Measurements from ENCODE around the gene RIMS1.
"Not testable (repeated sequence)": the region's sequence is repeated elsewhere in the genome, so short reads cannot be mapped to it uniquely, and the experiment has no call there.

RIMS1 gene

DNA sequence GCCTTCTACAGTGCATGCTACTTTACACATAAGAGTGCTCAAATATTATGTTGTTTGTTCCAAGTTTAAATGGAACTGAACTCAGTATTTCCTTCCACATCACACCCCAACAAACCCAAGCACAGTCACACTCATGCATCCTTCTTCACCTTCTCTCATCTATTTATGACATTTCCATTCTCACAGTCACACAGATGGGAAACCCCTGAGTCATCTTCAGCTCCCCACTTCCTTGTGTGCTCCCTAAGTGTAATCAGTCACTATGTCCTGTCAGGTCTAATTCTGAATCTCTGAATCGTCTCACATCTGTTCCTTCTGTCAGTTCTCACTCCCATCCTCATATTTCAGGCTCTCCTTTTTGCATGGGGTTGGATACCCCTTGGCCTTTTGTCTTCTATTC is 96.0 kb downstream of the RIMS1 start:
- no peak for DNase-seq (ENCODE audit: low read depth, low spot score)

DNA sequence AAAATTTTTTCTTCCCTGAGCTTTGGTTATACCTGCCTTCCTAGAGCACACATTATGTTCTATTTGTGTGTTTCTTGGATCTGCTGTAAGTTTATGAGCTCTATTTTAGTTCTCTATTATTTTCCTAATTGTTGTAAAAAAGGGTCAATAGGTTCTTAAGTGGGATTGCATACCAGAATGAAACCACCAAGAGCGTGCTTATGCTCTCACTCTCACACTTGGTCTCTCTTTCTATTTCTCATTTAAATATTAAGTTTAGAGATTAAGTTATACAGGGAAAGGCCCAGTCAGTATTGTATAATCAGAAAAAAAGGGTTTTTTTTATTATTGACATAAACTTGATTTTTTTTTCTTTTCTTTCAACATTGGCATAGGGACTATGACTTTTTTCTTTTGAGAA is 96.8 kb downstream of the RIMS1 start:
- no peak for DNase-seq (ENCODE audit: low read depth, low spot score)

DNA sequence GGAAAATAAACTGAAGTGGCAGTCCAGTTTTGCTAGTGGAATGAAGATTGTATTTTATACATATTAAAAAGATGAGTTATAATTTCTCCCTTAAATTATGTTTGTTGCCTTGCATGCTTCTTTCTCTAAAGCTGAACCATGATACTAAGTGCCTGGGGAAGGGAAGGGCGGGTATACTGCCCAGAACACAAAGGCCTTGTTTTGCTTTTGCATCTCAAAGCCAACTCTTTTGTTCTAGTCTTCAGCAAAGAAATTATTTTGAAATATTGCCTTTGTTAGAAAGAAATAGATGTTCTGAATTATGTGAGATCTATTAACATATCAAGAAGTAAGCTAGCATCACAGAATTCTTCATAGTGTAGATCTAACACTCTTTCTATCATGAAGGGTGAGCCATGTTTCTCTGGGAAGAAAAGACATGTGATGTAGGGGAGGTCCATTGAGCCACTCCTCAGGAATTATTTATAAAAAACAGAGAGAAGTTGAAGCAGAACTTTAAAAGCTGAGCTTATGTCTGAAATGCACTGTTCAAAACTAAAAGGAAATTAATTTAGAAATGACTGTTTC is 108.4 kb downstream of the RIMS1 start:
- no peak for DNase-seq (ENCODE audit: low read depth, low spot score)

DNA sequence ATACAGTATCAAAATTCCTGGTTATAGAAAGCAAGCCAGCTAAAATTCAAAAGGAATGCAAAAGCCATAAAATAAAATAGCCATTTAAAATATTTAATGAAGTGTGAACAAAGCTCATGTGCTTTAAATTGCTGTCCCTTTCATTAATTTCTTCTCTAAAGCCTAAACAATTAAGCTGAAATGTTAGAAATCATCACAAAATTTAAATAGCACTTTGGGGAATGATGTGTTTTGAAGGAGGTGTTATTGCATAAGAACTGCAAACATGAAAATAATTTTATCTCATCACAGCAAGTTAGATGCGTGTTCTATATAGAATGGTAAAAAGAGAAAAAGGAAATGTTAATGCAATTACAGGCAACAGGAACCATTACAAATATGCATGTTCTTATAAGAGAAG is 111.0 kb downstream of the RIMS1 start:
- no peak for DNase-seq (ENCODE audit: low read depth, low spot score)

DNA sequence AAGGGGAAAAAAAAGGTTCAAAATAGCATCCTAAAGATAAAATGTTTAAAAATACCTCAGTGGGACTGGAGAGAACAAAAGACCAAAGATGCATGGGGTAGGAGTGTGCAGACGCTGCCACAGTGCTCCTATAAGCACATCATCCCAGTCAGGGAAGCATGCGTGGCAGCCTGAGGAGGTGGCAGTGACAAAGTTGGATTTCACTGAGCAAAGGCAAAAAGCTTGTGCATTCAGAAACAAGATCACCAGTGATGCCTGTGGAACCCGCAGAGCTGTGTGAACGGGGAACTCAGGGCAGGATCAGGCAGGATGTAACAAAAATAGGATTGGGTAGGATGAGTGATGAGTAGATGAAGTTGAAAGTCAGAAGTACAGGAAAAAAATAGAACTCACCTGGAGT is 116.1 kb downstream of the RIMS1 start:
- no peak for DNase-seq (ENCODE audit: low read depth, low spot score)

DNA sequence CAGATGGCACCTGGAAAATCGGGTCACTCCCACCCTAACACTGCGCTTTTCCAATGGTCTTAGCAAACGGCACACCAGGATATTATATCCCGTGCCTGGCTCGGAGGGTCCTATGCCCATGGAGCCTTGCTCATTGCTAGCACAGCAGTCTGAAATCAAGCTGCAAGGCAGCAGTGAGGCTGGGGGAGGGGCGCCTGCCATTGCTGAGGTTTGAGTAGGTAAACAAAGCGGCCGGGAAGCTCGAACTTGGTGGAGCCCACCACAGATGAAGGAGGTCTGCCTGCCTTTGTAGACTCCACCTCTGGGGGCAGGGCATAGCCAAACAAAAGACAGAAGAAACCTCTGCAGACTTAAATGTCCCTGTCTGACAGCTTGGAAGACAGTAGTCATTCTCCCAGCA is 120.2 kb downstream of the RIMS1 start:
- not testable (repeated sequence) for DNase-seq (ENCODE audit: low read depth, low spot score)

DNA sequence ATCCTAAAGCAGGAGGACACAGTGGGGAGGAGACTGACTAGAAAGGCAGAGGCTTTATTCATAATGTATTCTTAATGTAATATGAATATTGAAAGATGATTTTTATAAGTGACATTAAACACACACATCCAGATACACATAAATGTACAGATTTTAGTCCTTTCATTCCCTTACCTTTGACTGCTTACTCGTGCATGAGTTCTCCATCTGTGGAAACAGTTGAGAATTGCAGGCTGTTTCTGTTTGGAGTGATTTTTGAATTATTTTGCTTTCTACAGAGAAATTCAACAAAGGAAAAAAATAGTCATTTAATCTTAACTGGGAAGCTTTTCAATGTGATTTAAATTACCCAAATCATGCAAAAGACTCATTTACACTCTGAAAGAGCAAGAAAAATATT is 136.5 kb downstream of the RIMS1 start:
- no peak for DNase-seq (ENCODE audit: low read depth, low spot score)

DNA sequence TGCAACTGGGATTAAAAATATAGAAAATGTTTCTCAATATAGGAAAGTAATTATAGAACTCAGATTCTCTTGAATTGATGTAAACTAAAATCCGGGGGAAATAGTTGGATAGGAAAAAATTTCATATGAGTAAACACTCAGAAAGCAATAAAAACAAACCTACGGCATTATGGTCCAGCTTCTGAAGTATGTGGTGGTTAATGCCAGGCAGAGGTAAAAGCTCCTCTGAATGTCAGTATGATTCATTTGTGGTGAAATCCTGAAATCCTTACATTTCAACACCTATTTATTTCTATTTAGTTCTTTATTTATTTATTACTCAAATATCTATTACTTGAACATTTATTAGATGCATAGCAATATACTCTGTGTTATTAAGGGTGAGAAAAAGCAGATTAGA is 145.1 kb downstream of the RIMS1 start:
- no peak for DNase-seq (ENCODE audit: low read depth, low spot score)

DNA sequence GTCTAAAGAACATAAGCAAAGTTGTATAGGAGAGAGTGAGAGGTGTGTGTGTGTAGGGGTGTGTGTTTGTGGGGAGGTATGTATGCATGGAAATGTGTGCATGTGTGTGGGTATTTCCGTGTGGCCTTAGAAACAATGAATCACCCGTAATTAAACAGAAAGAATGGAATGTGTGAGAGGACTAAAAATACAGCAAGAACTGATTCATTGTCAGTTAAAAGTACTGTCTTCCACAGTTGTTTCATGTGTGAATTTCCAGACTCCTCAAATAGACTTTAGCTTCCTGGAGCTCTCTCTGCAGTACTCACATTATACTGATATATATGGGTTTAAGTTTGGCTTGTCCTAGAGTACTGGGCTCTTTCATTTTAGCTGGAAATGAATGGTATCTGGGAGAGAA is 145.7 kb downstream of the RIMS1 start:
- DNase-seq (ENCODE audit: low read depth, low spot score) = no peak

DNA sequence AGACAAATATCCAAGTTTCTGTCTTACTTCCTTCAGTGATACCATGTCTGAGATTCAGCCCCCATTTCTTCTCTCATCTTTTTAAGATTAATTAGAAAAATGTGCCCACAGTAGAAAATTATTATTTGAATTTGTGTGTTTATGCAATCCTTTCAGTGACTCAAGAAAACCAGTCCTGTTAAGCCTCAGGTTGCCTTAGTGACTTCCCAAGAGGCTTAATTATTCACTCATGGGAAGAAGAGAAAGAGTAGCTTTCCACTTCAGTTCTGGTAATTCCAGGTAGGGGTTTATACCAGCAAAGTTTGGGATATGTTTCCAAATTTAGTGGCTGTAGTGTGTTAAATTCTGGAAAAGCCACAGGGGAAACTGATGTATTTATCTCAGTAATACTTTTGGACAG is 149.1 kb downstream of the RIMS1 start:
- no peak for DNase-seq (ENCODE audit: low read depth, low spot score)

DNA sequence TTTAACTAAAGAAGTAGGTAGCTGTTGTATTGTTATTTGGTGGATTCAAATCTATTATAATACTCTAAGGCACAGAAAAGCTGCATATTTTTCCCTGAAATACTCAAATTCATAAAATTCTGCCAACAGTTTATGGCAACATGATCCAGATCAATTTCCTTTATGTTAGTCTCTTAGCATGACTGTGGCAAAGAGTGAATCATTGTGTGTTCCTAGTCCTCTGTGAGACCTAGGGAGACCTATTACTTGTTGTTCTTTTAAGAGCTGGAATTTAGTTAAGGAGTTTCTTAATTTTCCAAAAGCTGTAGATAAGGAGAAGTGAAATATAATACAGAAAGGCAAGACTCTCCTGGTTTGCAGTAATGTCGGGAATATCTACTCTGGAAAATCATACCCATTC is 149.6 kb downstream of the RIMS1 start:
- no peak for DNase-seq (ENCODE audit: low read depth, low spot score)

DNA sequence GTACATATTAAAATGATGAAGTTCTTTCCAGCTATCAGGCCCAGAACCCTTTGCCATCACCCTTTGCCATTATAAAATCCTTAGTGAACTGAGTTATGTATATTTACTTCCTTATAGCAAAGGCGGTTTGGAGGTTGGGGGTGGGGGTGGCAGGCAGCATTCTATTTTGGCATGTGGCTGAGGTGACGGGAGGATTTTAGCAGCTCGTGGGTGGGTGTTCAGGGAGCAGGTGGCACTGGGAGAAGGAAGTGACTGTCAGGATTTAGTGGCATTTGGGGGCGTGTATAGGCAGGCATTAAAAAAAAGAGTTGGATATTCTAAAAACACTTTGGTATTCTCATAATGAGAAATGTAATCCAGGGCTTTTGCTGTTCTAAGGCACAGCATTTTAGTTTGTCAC is 150.7 kb downstream of the RIMS1 start:
- DNase-seq (ENCODE audit: low read depth, low spot score) = no peak

DNA sequence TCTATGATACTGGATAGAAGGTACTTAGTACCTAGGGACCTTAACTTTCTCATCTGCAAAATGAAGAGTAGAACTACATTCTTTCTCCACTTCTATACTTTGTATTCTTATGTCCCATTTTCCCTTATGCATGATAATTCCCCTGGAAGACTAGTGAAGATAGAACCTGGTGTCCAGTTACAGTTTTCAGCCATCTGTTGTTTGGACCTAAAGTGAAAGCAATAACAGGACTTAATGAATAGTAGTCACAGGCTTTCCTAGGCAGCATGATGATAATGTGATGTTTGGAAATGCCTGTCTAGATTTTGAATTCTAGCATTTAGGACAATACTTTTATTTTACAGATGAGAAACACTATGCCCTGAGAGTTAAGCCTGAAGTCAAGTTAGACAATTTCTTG is 153.8 kb downstream of the RIMS1 start:
- no peak for DNase-seq (ENCODE audit: low read depth, low spot score)

DNA sequence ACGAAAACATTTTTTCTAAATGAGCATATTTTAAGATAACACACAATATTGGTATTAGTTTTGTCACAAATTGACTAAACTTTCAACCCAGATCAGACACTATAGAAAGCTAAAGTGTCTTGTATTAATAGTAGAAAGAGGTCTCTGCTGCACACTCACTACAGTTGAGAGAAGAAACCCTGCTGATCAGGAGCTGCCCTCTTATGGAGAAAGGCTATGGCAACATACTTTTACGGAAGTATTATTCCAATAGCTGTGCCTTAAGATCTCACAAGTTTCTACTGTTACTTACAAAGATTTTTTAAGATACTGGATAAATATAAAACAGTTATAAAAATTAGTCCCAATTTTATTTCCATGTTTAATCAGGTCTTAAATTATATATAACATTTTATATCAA is 155.7 kb downstream of the RIMS1 start:
- DNase-seq (ENCODE audit: low read depth, low spot score) = no peak

DNA sequence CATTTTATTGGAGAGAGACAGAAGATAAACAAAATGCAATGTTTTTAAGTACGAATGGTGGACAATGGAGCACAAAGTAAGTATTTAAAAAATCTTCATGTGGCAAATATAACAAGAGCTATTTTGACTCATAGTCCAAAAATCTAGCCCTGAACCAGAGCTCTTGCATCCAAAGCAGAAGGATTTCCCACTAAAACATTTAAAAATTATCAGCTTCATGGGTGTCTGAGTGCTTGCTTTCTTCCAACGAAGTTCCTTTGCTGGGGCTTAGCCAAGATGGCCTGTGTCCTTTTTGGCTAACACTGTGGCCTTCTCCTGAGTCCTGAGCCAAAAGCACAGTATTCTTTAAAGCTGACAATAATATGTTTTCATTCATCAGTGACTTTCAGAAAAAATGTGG is 161.7 kb downstream of the RIMS1 start:
- DNase-seq (ENCODE audit: low read depth, low spot score) = no peak

DNA sequence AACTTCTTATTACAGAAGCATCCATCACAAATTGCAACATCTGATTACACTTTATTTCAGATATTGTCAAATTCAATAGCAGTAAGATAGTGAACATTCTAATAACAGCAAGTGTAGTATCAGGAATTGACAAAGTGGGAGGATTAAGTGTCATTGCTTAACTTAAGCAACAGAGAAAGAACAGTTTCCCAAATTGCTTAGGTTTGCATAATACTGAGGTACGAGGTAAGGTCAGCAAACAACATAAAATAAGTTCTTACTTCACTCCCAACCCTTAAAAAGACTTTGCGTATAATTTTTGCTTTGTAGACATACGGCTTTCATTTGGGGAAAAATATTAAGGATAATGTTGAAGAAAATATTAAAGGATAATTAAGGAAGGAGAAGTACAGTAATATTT is 163.0 kb downstream of the RIMS1 start:
- DNase-seq (ENCODE audit: low read depth, low spot score) = no peak

DNA sequence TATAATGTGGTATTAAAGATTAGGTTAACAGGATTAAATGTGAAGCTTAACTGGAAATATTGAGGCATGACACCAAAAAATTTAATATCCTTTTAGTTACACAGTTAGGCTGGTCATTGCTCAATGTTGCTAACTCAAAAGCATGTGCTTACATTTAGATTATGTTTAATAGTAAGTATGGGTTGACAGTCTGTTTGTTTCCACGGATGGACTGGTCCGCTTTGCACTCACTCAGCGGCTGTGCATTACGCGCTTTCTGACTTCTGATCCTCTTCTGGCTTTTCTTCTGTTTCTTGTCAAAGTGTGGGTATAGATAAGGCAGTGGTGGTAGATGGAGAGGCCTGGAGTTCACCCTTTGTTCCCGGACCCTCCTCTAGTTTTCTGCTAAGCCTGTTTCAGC is 174.9 kb downstream of the RIMS1 start:
- no peak for DNase-seq (ENCODE audit: low read depth, low spot score)

DNA sequence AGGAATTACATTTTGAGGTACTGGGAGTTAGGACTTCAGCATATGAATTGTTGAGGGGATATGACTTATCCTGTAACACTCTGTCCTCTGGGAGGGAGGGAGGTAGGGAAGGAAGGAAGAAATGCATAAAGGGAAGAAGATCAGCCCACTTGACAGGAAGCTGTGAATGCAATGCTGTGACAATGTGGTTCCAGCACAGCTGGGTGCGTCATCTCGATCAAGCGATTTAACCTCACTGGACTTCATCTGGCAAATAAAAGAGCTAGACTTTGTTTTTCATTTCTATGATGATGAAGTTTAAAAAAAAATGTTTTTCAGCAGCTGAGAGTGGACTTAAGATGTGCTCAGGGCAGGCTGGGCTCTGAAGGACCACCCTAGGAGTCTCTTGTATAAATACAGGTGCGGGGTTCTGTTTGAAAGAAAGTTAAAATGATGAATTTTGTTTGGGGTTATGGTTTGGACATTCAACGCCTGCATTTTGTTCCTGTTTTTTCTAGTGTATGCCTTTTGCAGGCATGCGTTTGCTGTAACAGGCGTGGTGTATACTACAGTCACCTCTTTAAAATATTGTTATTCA is 178.1 kb downstream of the RIMS1 start:
- no peak for DNase-seq (ENCODE audit: low read depth, low spot score)

DNA sequence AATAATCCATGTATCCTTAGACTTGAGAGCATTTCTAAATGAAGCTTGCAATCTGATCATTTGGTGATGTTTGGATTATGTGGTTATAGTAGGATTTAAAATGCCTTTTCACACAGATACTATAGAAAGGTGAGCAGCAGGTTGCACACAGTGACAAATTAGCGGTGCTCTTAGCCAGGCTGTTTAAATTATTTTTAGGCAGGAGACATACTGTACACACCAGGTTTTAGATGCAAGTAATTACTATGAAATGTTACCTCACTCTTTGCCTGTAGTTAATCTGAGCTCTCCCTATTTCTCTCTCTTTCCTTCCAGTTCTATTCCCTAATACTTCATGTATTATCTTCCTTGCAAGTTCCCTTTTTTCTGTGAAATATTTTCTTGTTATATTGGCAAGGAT is 191.7 kb downstream of the RIMS1 start:
- no peak for DNase-seq (ENCODE audit: low read depth, low spot score)

DNA sequence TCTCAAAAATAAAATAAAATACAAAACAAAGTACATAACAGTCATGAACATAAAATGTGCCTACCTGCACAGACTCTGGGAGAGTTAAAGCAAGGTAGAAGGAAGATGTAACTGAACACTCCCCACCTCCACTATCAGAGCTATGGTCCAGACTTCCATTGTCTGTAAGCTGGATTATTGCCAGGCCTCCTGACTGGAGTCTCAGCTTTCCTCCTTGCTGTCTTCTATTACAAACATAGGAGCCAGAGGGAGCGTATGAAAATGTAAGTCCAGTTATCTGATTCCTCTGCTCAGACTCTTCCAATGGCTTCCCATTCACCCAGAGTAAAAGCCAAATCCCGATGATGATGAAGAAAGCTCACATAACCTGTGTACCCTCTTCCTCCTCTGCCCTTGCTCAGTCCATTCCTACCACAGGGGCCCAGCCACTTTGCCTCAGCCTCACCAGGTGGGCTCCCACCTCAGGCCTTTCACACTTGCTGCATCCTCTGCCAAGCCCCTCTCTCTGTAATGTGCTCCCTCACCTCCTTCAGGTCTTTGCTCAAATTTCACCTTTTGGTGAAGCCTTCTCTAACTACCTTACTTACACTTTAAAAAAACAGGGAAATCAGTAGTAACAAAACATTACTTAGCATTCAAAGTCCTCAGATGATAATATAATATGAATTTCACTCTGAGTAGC is 194.1 kb downstream of the RIMS1 start:
- no peak for DNase-seq (ENCODE audit: low read depth, low spot score)

DNA sequence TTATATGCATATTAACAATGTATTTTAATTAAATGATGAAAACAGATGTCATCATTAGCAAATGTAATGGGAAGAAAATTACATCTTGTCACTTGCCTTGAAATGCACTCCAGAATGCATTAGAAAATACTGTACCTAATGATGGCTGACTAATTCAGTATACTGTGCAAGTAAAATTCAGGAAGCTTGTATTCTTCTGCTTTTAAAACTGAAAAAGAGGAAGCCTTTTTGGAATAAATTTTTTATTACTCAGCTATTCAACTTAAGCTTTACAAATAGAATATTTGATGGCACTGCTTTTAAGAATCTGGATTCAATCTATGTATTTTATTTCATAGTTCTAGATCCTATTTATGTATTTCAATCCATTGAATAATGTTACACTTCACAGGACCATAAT is 195.5 kb downstream of the RIMS1 start:
- DNase-seq (ENCODE audit: low read depth, low spot score) = no peak

DNA sequence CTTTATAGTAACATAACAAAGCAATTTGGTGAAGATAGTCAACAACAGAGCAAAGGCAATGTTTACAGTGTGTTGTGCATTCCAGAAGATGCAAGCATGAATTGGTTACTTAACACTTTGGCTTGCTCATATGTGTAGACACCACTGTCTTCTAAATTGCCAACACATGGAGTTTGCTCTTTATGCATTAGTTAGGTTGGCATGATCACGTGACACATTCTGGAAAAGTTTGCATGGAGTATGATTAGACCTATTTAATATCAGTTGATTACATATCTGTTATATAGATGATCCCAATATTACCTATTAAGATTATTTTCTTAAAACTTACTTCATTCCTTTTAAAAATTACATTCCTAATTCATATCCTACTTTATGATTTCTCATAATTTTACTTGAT is 197.6 kb downstream of the RIMS1 start:
- DNase-seq (ENCODE audit: low read depth, low spot score) = no peak

DNA sequence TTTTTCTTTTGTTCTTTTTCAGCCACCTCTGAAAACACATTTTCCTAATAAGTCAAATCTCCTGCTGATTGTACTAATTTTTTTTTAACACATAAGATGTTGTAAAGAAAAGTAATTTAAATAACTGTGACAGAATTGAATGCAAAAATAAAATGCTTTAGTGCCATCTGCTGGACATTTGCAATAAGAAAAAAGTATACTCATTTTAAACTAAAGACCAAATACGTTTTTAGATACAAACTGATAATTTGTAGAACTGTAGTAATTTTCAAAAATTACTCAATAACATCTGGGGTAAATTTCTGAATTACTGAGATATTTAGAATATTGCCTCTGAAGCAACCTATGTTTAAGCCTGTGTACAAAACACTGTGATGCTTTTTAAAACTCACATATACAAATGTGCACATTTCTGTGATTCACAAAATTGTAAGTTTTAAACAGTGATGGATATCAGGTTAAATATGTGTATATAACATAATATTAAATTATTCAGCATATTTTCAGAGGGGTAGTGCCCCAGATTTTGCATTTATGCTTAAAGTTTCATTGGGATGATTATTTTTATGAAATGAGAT is 198.7 kb downstream of the RIMS1 start:
- DNase-seq (ENCODE audit: low read depth, low spot score) = no peak

Data from activated naive CD8-positive, alpha-beta T cell treated with anti-CD3 and anti-CD28 coated beads, Interleukin-2, amount 50 U/mL, for 16 hours (primary cell).